EL (cell line): ENCODE data around the gene ANP32E.
A peak's percentile ranks its signal among the peaks of the same experiment; 100 is the strongest.
"Not testable (repeated sequence)": the region's sequence is repeated elsewhere in the genome, so short reads cannot be mapped to it uniquely, and the experiment has no call there.

Experiments used
- DNase-seq: peaks from one replicate; pipeline ENCODE4 v3.0.0-alpha.2; 2016

The ANP32E gene

DNA sequence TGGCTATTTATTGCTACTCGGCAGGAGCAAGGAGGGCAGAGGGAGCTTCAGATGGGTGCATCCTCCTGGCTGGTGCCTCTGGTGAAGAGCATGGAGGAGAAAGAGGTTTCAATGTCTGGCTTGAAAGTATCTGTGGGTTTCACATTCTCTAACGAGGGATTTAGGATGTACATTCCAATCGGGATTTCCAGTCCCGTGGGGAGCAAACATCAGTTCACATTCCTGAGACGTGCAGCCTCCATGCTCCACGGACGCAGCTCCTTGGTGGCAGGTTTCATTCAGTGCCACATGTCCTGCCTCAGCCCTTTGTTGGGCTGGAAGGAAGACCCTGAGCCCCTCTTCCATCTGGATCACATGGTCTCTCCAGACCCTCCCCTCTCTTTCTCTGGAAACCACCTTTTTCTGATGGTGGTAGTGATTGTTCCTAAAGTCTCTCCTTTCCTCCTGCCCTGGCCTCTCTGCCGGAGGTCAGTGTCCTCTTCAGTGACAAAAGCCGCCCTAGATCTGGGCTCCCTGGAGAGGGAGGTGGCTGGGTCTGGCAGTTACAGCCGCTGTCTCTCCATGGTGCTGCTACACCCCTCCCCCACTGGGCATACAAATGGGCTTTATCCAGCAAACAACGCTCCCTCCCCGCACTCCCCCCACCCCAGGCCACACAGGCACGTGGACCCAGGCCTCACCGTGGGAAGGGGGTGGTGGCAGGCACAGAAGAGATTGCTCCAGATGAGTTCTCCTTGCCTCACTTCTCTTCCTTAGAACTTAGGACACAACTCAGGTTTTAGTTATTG is 20.8 kb upstream of the ANP32E start:
- DNase-seq: peak; percentile 39

DNA sequence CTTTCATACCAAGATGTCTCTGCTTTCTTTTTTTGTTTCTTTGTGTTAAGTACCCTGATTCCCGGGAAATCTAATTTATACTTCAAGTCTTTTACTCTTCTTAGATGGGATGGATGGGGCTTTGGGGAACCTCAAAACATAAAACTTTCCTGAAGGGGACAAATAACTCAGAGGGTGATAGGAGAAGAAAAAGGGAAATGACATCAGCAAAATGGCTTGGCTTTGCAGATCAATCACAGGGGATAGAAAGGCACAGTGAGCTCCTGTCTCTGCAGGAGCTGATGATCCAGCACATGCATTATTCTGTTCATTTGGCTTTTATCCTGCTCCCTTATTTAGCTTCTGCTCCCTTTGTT is 20.3 kb upstream of the ANP32E start:
- no peak for DNase-seq

DNA sequence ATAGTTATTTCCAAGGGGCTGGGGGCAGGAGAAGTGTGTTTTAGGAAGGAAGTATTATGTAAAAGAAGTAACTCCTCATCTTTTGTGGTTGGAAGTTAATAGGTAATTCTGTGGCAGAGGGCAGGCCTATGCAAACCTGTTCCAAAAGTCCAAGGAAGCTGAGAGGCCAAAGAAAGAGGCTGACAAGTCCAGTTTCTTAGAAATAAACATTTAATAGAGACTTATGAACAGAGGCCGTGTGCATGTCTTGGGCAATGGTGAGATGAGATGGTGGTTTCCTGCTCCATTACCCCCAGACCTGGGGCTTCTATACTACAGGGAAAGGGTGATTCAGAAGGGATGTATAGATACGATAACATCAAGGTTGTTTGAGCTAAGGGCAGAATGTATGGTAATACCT is 14.0 kb upstream of the ANP32E start:
- no peak for DNase-seq

DNA sequence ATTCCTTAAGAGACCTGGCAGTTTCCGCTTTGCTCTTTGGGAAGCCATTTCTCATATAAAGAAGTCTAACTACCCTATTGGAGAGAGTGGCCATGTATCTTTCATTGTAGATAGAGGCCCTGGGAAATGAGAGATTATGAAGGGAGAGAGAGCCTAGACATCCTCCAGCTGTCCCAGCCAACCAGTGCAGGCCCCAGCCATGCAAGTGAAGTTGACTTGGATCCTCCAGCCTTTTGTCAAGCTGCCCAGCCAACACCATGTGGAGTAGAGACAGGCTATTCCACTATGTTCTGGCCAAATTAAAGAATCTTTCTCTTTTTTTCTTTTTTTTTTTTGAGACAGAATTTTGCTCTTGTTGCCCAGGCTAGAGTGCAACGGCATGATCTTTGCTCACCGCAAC is 7.1 kb upstream of the ANP32E start:
- no peak for DNase-seq

DNA sequence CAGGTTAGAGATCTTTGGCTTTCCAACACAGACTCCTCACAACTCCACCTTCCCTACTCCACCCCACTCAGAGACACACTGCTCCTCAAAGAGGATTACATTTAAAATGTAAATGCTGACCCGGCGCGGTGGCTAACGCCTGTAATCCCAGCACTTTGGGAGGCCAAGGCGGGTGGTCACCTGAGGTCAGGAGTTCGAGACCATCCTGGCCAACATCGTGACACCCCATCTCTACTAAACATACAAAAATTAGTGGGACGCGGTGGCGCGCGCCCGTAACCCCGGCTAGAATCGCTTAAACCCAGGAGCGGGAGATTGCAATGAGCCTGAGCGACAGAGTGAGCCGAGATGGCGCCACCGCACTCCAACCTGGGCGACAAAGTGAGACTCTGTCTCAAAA is 1.8 kb upstream of the ANP32E start:
- DNase-seq: no peak

DNA sequence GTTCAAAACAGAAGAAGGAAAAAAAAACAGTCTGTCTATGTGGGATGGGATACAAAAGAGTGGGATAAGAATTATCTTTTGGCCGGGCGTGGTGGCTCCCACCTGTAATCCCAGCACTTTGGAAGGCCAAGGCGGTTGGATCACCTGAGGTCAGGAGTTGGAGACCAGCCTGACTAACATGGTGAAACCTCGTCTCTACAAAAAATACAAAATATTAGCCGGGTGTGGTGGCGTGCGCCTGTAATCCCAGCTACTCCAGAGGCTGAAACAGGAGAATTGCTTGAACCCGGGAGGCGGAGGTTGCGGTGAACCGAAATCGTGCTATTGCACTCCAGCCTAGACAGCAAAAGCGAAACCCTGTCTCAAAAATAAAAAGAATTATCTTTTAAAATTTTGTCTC is 1.3 kb upstream of the ANP32E start:
- DNase-seq: not testable (repeated sequence)

DNA sequence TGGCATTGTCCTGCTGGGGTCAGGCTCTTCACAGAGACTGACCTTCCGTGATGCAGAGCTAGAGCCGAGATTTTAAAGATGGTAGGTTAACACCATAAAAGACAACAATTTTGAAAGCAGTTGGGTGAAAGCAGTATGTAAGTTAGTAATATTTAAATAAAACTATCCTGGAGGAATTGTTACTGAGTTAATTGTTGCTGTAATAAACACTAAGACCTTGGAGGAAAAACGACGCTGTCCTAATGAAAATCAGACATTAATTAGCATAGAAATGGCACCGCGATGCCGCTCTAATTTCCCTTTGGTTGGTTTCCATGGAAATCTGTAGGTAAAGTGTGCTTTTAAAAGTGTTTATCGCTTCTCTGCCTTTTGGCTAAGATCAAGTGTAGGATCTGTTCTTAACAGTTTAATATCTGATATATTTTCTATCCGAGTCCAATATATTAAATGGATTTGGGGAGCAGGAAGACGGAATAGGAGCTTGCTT is 745 bp upstream of the ANP32E start:
- DNase-seq: no peak

DNA sequence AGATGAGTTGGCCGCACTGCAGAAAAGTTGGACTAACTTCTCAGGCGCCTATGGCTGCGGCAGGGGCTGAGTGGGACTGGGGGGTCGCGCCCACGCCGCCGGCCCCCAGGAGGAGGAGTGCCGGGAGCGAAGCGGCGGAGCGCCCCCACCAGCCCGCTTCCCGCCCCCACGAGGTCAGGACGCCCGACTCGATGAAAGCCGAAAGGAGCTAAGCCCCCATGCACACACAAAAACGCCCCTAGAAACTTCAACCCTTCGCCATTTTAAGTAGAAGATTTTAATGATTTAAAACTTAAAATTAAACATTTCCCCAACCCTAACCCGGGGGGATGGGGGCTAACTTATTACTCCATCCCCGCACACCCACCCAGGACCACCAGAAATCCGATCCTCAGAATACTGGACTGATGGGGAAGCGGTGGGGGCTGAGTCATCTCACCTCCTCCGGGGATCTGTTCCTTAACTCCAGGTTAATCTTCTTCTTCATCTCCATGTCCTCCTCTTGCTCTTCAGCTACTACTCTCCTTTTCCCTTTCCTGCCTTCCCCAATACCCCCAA is 539 bp downstream of the ANP32E start:
- peak; percentile 10 for DNase-seq

DNA sequence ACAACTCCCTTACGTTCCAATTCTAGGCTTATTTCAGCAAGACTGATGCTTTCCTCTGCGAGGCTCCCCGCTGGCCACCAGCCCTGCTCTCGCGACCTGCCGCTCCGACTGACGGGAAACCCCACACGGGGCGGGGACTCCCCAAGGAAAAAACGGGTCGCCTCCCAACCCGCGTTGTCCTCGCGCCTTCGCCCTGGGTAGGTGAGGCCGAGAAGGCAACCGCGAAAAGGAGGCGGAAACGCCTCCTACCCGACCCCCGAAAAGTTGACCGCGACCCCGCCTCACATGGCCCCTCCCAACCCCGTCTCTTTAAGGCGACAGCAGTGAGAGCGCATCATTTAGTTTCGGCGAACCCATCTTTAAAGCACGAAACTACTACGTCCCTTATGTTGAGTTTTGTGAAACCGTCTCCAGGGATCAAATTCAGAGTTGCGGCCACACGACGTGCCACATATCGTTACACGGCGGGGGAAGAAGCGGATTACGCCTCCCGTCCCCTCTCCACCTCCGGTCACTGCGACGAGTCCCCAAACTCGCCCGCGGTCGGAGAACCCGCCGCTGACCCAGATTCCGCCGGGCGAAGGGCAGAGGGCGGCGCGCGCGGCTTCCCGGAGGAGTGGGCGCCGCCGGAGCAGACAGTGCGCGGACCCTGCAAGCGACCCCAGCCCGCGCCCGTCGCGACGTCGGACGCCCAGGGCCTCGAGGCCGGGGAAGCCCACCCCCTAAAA is 1.2 kb downstream of the ANP32E start:
- peak; percentile 87 for DNase-seq

DNA sequence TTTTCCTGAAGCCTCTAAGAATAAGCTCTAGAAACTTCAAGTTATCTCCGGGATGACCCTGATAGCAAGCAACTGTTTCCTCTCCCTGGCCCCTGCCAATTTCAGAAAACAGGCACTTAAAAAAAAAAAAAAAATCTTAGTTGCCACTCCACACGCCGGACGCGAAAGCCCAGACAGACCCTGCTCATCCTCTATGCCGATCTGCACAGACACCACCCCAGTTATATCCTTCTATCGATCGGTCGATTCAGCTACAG is 1.7 kb downstream of the ANP32E start:
- DNase-seq: no peak

DNA sequence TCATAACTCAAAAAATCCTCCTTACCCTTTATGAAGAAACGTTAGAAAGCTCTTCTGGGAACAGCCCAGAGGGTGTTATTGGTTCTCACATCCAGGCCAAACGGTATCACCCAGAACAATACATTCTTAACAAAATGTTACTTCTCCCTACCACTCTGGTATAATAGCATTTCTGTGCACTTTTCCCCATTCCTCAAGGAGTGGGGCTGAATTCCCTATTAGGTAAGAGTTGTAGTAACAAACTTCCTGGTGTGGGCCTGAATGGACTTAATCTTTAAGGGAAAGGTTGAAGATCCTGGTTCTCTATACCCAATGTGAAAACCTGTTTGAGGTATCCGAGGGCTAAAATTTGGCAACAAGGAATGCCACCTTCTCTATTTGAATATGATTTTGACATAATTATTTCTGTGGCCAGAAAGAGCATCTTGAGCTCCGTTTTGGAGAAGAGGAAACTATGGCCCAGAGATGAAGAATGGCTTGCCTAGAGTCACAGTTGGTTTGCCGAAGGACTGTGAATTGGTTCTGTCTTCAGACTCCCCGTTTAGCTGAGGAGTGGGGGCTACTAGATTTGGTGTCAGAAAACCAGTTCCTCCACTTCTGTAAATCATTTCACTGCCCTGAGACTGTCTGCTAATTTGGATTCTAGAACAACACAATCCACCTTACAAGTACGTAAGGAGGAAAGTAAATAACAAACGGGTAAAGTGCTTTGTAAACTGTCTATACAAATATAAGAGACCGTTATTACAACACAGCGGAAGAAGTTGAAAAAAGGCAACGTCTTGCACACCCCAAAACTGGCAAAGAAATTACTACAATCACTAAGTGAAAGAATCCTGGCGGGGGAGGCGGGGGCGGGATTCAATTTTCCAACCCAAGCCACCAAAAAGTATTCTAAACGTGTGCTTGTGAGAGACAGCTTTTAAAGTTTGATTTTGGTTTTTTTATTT is 2.3 kb downstream of the ANP32E start:
- DNase-seq: peak; percentile 21

DNA sequence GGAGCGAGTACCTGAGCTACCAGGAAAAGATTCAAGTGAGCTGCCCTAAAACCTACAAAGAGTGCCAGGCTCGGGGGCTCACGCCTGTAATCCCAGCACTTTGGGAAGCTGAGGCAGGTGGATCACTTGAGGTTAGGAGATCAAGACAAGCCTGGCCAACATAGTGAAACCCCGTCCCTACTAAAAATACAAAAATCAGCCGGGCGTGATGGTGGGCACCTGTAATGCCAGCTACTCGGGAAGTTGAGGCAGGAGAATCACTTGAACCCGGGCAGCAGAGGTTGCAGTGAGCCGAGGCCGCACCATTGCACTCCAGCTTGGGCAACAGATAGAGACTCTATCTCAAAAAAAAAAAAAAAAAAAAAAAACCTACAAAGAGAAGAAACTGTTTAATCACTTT is 3.0 kb downstream of the ANP32E start:
- DNase-seq: not testable (repeated sequence)

DNA sequence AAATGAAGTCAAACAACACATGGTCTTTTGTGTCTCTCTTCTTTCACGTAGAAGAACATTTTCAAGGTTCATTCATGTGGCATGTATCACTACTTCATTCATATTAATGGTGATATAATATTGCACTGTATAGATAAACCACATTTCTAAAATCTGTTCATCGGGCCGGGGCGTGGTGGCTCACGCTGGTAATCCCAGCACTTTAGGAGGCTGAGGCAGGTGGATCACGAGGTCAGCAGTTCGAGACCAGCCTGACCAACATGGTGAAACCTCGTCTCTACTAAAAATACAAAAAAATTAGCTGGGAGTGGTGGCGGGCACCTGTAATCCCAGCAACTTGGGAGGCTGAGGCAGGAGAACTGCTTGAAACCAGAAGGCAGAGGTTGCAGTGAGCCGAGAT is 7.7 kb downstream of the ANP32E start:
- not testable (repeated sequence) for DNase-seq

DNA sequence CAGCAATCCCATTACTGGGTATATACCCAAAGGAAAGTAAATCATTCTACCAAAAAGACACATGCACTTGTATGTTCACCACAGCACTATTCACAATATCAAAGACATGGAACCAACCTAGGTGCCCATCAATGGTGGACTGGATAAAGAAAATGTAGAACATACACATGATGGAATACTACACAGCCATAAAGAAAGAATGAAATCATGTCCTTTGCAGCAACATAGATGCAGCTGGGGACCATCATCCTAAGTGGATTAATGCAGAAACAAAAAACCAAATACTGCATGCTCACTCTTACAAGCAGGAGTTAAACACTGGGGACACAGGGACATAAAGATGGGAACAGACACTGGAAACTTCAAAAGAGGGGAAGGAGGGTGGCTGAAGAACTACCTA is 8.7 kb downstream of the ANP32E start:
- DNase-seq: no peak

DNA sequence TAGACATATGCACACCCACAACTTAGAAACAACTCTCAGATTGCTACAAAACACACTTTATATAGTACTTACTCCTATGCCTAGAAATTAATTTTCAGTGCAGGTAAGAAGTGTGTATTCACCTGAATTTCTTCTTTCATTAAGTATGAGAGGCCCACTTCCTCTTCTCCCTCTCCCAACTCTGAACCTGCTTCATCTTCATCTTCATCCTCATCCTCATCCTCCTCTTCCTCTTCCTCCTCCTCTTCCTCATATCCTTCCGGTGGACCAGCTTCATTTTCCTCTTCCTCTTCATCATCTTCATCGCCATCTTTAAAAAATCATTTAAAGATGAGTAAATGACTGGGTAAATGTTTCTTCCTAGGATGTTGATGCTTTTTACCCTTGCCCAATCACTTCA is 9.4 kb downstream of the ANP32E start:
- DNase-seq: no peak

DNA sequence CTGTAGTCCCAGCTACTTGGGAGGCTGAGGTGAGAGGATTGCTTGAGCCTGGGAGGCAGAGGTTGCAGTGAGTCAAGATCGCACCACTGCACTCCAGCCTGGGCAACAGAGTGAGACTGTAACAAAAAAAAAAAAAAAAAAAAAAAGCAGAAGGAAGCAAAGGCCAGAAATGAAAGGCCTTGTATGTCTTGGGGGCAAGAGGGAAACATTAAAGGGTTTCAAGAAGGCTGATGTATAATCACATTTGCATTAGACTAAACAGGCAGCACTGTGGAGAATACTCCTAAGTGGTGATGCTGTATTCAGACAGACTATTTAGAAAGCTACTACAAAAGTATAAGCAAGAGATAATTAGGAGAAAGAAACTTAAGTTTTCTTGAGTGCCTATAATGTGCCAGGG is 10.4 kb downstream of the ANP32E start:
- DNase-seq: no peak

DNA sequence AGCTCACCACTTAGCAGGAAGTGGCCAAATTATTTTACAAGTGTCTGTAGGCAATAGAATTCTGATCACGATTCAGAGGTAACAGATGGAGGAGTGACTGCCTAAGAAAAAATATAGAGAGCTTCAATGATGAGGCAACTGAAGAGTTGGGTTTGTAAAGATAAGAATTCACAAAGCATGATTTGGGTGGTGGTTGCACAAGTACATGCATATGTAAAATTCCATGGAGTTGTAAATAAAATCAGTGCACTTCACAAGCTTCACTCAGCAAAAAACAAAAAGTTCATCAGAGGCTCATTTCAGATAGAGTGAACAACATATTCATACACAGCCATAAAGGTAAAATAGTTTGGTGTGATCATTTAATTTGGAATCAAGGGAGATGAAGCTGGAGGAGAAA is 10.9 kb downstream of the ANP32E start:
- DNase-seq: no peak

DNA sequence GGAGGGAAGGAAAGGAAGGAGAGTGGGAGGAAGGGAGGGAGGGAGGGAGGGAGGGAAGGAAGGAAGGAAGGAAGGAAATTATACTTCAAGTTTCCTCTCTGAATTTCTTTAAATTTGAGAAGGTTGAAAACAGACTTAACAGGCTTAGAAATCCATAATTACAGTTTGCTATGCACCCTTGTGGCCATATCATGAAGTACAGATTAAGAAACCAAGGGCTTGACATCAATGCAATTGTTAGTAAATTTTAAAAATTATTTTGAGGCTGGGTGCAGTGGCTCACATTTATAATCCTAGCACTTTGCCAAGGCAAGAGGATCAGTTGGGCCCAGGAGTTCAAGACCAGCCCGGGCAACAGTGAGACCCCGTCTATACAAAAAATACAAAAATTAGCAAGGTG is 14.4 kb downstream of the ANP32E start:
- peak; percentile 32 for DNase-seq

DNA sequence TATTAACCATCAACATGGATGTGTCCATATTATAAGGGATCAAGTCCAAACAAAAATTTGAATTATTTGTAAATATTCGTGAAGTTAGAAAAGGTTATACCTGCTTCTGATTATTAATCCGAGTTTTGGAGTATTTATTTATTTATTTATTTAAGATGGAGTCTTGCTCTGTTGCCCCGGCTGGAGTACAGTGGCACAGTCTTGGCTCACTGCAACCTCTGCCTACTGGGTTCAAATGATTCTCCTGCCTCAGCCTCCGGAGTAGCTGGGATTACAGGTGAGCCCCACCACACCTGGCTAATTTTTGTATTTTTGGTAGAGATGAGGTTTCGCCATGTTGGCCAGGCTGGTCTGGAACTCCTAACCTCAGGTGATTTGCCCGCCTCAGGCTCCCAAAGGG is 20.1 kb downstream of the ANP32E start:
- not testable (repeated sequence) for DNase-seq

DNA sequence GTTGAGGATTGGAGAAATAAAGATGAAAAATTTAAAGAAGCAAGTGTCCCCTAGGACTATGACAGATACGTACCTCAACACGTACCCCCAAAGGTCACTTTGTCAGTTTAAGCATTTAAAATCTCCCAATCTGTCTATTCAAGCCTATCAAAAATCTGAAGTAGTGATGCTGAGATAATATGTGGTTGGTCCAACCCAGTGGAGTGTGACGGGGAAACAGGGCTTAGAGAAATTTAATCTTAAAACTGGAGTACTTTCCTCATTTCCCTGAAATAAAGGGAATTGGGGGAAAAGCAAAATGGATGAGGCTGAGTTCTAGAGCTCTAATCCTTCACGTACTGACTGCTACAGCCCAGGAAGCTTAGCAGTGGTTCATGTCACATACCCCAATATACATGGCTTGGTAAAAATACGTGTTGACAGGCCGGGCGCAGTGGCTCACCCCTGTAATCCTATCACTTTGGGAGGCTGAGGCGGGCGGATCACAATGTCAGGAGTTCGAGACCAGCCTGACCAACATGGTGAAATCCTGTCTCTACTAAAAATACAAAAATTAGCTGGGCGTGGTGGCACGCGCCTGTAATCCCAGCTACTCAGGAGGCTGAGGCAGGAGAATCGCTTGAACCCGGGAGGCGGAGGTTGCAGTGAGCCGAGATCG is 21.7 kb downstream of the ANP32E start:
- not testable (repeated sequence) for DNase-seq

DNA sequence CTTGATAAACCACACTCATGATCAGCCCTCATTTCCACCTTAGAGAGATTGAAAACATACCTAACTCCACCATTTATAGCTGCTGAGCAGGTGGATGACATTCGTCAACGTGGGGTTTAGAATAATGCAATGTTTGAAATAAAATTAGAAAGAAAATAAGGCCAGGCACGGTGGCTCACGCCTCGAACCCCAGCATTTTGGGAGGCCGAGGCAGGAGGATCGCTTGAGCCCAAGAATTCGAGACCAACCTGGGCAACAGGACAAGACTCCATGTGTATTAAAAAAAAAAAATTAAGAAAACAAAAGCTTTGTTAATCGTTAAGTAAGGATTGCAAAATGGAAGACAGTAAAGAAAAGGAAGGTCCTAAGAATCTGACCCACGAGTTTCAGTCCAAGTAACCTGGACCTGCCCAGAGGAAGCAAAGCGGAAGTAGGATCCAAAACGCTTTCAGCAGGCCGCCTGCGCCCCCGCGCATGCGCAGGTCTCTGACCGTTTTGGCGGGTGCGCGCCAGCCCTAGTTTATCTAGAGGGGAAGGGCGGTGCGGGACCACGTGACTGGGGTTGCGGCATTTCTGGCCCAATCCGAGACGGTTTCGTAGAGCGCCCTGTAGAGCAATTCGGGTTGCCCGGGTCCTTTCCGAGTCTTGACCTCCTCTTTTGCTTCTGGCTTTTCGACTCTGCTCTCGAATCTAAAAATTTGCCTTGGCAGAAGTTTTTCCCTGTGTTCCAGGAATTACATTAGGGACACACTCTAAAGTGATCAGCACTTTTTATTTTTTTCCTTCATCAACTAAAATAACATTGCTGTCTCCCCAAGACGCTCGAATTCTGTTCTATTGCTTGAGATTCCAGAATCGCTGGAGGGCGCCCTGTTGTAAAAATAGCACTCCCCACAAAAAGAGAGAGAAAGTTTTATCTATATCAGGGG is 22.5 kb downstream of the ANP32E start:
- DNase-seq: peak; percentile 92

DNA sequence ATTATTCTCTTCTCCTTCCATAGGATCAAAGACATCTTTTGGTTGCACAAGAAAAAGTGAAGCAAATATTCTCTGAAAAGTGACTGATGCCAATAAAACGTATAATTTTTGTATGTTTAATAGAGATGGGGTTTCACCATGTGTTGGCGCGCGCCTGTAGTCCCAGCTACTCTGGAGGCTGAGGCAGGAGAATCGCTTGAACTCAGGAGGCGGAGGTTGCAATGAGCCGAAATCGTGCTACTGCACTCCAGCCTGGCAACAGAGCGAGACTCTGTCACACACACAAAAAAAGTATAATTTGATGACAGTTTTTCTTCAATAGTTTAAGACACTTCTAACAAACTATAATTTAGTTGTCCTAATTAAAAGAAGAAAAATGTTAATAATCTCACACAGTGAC is 23.8 kb downstream of the ANP32E start:
- no peak for DNase-seq
